Uterus (tissue), 4 donors: Measurements from ENCODE around the gene DNMT3A. TPM values are rescaled to one million over a fixed set of nuclear protein-coding genes. Genes with fewer than 3 reads are reported as not detected.

Source experiments
- DNase-seq, 2 donors: peaks; one replicate each; pipeline ENCODE4 v3.0.0-alpha.2; 2019 to 2020
- H3K27ac ChIP-seq, 2 donors: fragments of 200-600 bp; sonication (generic); 1 replicate in 1 of 2; 2 replicates in 1 of 2; pipeline ENCODE4 v1.5.1; 2016 to 2018
- H3K27me3 ChIP-seq, 2 donors: fragments of 200-600 bp; sonication (generic); one replicate each; pipeline ENCODE4 v1.5.1; 2018 to 2019; ENCODE audit warnings: control low read depth in 1 of 2
- H3K36me3 ChIP-seq, 2 donors: fragments of 200-600 bp; sonication (generic); one replicate each; pipeline ENCODE4 v1.5.1; 2019; ENCODE audit warnings: control low read depth in 1 of 2
- H3K4me1 ChIP-seq, 2 donors: fragments of 200-600 bp; sonication (generic); one replicate each; pipeline ENCODE4 v1.5.1; 2018 to 2019; ENCODE audit warnings: control low read depth in 1 of 2
- H3K4me3 ChIP-seq, 2 donors: fragments of 200-600 bp; sonication (generic); 1 replicate in 1 of 2; 2 replicates in 1 of 2; pipeline ENCODE4 v1.5.1; 2018 to 2019; ENCODE audit warnings: mild to moderate bottlenecking in 1 of 2
- H3K9me3 ChIP-seq, 2 donors: fragments of 200-600 bp; sonication (generic); one replicate each; pipeline ENCODE4 v1.5.1; 2019; ENCODE audit warnings: control low read depth in 1 of 2
- CTCF ChIP-seq, 4 experiments: fragments of 200-600 bp in 2 of 4; fragments of 450-650 bp in 2 of 4; sonication (generic) in 2 of 4; IDR thresholded peaks; one replicate each; pipeline ENCODE4 v1.5.1; 2016 to 2019; ENCODE audit warnings: antibody characterized with exemption in 4 of 4, mild to moderate bottlenecking in 2 of 4, moderate library complexity in 1 of 4
- POLR2A ChIP-seq, 2 donors: fragments of 450-650 bp; IDR thresholded peaks; one replicate each; pipeline ENCODE4 v1.6.1; 2016; ENCODE audit warnings: antibody characterized with exemption in 2 of 2, mild to moderate bottlenecking in 1 of 2, moderate library complexity in 1 of 2
- intact Hi-C: fragments of 100-400 bp; cut with DNase I; formaldehyde crosslinking; loops from one replicate; pipeline ENCODE4 v1.15.1; 2023; ENCODE audit warnings: low total_unique reads
- microRNA counts, 2 donors: library from miRNA; unstranded; fragments of <30 nt; microRNA quantifications; one replicate each; lab custom pipeline; 2016 to 2017
- microRNA-seq: library from miRNA; unstranded; fragments of <30 nt; microRNA quantifications from one replicate; pipeline ENCODE4, GENCODE V29; 2016; ENCODE audit warnings: borderline microRNAs expressed, borderline replicate concordance
- small RNA-seq: library from RNA; depleted of rRNA; stranded (forward); fragments of <200 nt; gene quantifications from one replicate; pipeline ENCODE3, GENCODE V24; 2016
- total RNA-seq, 4 donors: library from RNA; depleted of rRNA in 3 of 4; stranded (reverse); fragments of >200 nt in 3 of 4; gene quantifications; one replicate each; pipeline versions ENCODE4 v1.1.0 to v1.2.4, GENCODE V29; 2014 to 2023
- donor health status: DM: yes; HTN: yes; CAD: no.

Gene DNMT3A
- total RNA-seq, 4 donors from 2014 or later: 2.3 to 95.8 (median 29.9) TPM

GRCh38 chr2:25187729-25188350 is 153.9 kb downstream of the DNMT3A start:
- DNase-seq: no peak
- TF ChIP-seq POLR2A (IDR thresholded peaks at IDR 0.05) (no peak), CTCF (IDR thresholded peaks at IDR 0.05) (no peak)
- no peaks in the 10 kb centered on the region for H3K27me3 ChIP-seq
- intact Hi-C loops: no loop called here
- H3K4me3 ChIP-seq: no peak overlapping the region
- no peaks in the 10 kb centered on the region for H3K4me1 ChIP-seq
- no peaks in the 10 kb centered on the region for H3K9me3 ChIP-seq
- H3K27ac ChIP-seq: no peak overlapping the region
- H3K36me3 ChIP-seq: no peaks in the 10 kb centered on the region

GRCh38 chr2:25184254-25184653 is 157.5 kb downstream of the DNMT3A start:
- intact Hi-C loops: no loop called here
- Histone ChIP-seq H3K36me3 (no peaks in the 10 kb centered on the region), H3K9me3 (no peaks in the 10 kb centered on the region), H3K27ac (no peak overlapping the region), H3K27me3 (no peaks in the 10 kb centered on the region), H3K4me1 (no peaks in the 10 kb centered on the region), H3K4me3 (no peak overlapping the region)
- no peak for DNase-seq
- no peak for TF ChIP-seq CTCF (IDR thresholded peaks at IDR 0.05)
- no peak for TF ChIP-seq POLR2A (IDR thresholded peaks at IDR 0.05)

- Histone ChIP-seq H3K4me3 (no peak overlapping the region), H3K4me1 (no peaks in the 10 kb centered on the region), H3K27ac (no peak overlapping the region), H3K9me3 (no peaks in the 10 kb centered on the region), H3K36me3 (no peaks in the 10 kb centered on the region), H3K27me3 (no peaks in the 10 kb centered on the region)
- intact Hi-C loops: no loop called here
- no peak for DNase-seq
- TF ChIP-seq CTCF (IDR thresholded peaks at IDR 0.05) (no peak), POLR2A (IDR thresholded peaks at IDR 0.05) (no peak)
Observed at GRCh38 chr2:25178976-25179375, 162.7 kb downstream of the DNMT3A start.

MicroRNA genes within 50 kb of the gene (microRNA counts, 767-probe panel; counts per million panel counts)
- microRNA hsa-miR-1301 (lab: Ali Mortazavi, UCI): 0 counts per million in 2 donors

Small RNAs within 50 kb of the gene (microRNA-seq; reads per million reads assigned to microRNA genes)
- gene MIR1301: 114 reads per million, percentile 57 among the genes with 10 or more reads in this experiment

Small RNAs within 50 kb of the gene (small RNA-seq; reads per million reads assigned to genes)
- gene MIR1301: not detected

Other genes with a start within 250 kb of the DNMT3A start
- gene POMC, start 173.3 kb downstream of the DNMT3A start, total RNA-seq: 10 to 100 TPM in 1 of 4 donors, 1 to 10 TPM in 3; 1.4 to 26.9 (median 6.4) TPM